ENCODE measurements around the gene HELZ.

DNA sequence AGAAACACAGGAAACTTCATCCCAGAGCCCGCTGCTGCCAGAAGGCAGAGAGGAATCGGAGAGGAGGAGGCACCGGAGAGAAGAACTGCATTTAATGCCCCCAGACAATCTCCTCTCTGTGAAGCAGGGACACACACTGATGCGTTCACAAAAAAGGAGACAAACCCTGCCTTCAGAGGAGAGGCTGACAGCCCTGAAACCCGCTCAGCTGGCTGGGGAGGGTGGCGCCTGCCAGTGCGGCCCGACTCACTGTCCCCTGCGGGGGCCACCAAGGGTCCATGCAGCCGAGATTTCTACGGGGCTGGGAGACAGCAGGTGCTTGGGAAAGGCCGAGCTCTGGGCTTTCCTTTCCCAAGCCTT, 222.6 kb downstream of the HELZ start:
- TF ChIP-seq, protein P1, sequence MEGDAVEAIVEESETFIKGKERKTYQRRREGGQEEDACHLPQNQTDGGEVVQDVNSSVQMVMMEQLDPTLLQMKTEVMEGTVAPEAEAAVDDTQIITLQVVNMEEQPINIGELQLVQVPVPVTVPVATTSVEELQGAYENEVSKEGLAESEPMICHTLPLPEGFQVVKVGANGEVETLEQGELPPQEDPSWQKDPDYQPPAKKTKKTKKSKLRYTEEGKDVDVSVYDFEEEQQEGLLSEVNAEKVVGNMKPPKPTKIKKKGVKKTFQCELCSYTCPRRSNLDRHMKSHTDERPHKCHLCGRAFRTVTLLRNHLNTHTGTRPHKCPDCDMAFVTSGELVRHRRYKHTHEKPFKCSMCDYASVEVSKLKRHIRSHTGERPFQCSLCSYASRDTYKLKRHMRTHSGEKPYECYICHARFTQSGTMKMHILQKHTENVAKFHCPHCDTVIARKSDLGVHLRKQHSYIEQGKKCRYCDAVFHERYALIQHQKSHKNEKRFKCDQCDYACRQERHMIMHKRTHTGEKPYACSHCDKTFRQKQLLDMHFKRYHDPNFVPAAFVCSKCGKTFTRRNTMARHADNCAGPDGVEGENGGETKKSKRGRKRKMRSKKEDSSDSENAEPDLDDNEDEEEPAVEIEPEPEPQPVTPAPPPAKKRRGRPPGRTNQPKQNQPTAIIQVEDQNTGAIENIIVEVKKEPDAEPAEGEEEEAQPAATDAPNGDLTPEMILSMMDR (conservative IDR thresholded peaks at IDR 0.05 in 1 of 2, IDR thresholded peaks at IDR 0.05 in 1 of 2; ENCODE audit: low read depth in 1 of 2, low read length in 2 of 2) = no peak
- no peak for TF ChIP-seq EZH2 (IDR thresholded peaks at IDR 0.05; ENCODE audit: low read length, missing control alignments)

Data from fibroblast of lung (primary cell).